ENCODE results near the gene GALK1.

The GALK1 gene

GRCh38 chr17:75784473-75785015 lies 19.6 kb upstream of the GALK1 start, which contains the start of gene UNK:
Gene UNK (plus strand): TSS chr17:75784806. CDS start chr17:75784881, 75 bp downstream.
- H3K4me3 ChIP-seq (ENCODE audit: control insufficient read depth, low read depth, low read length): peak within 1 kb of the TSS; percentile 49
- TF ChIP-seq, protein P1, sequence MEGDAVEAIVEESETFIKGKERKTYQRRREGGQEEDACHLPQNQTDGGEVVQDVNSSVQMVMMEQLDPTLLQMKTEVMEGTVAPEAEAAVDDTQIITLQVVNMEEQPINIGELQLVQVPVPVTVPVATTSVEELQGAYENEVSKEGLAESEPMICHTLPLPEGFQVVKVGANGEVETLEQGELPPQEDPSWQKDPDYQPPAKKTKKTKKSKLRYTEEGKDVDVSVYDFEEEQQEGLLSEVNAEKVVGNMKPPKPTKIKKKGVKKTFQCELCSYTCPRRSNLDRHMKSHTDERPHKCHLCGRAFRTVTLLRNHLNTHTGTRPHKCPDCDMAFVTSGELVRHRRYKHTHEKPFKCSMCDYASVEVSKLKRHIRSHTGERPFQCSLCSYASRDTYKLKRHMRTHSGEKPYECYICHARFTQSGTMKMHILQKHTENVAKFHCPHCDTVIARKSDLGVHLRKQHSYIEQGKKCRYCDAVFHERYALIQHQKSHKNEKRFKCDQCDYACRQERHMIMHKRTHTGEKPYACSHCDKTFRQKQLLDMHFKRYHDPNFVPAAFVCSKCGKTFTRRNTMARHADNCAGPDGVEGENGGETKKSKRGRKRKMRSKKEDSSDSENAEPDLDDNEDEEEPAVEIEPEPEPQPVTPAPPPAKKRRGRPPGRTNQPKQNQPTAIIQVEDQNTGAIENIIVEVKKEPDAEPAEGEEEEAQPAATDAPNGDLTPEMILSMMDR (IDR thresholded peaks at IDR 0.05; ENCODE audit: control insufficient read depth, insufficient read depth, low read depth, low read length, missing control alignments): no peak
- peak; percentile 99 for DNase-seq (ENCODE audit: low read depth)

DNA sequence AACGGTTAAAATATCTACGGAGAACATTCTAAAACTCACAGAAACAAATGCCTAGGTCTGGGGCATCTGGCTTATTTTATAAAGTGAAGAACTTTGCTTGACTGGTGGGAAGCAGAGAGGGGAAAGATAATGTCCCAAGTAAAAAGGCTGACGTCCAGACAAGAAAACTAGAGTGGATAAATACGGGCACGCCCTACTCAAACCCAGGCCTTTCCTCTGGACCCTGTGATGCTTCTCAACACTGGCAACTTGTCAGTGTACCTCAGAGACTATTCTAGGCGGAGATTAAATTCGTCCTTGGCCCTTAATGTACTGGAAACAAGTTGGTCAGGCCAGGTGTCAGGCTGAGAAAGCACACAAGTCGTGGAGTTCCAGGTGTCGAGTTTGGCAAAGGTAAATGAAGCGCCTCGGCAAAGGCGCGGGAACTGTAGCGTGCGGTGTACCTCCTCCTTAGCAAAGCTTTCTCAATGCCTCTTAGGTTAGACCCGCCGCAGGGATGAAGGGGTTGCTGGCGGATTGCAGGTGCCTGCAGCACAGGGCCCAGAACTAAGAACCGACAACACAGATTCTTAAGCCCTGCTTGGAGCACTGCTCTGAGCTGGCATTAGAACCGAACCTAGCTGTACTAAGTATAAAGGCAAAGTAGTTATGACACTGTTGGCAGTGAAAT lies 18.9 kb upstream of the GALK1 start:
- peak overlapping the region; percentile 24 for H3K4me3 ChIP-seq (ENCODE audit: control insufficient read depth, low read depth, low read length)
- TF ChIP-seq, protein P1 (IDR thresholded peaks at IDR 0.05; ENCODE audit: control insufficient read depth, insufficient read depth, low read depth, low read length, missing control alignments): no peak
- DNase-seq (ENCODE audit: low read depth): no peak

DNA sequence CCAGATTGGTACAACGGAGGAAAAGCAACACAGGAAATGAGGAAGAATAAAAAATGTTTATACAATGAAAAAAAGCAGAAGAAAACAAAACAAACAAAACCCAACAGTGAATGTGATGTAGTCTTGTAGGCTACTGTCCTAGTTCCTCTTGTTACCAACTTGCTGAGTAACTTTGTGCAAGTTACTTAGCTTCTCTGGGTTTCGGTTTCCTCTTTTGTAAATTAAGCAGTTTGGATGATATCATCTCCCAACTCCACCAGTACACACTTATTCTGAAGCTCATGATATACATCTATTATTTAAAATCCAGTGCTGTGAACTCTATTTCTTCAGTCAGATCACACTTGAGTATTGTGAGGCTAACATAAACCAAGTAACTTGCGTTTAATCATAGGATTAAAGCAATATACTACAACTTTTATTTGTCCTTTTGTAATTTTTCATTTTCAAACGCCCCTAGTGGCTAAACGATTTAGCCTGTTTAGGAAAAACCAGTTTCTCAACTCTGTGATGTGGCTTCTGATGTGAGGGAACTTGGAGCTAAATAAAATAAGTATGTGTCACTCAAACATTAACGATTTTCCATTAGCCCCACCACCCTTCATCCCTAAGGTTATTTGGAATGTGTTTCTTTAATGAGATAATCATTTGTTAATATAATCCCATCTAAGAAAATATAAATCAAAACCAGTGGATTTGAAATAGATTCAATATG lies 18.2 kb upstream of the GALK1 start:
- peak overlapping the region; percentile 6 for H3K4me3 ChIP-seq (ENCODE audit: control insufficient read depth, low read depth, low read length)
- DNase-seq (ENCODE audit: low read depth): peak; percentile 33
- TF ChIP-seq, protein P1 (IDR thresholded peaks at IDR 0.05; ENCODE audit: control insufficient read depth, insufficient read depth, low read depth, low read length, missing control alignments): peak; percentile 66

DNA sequence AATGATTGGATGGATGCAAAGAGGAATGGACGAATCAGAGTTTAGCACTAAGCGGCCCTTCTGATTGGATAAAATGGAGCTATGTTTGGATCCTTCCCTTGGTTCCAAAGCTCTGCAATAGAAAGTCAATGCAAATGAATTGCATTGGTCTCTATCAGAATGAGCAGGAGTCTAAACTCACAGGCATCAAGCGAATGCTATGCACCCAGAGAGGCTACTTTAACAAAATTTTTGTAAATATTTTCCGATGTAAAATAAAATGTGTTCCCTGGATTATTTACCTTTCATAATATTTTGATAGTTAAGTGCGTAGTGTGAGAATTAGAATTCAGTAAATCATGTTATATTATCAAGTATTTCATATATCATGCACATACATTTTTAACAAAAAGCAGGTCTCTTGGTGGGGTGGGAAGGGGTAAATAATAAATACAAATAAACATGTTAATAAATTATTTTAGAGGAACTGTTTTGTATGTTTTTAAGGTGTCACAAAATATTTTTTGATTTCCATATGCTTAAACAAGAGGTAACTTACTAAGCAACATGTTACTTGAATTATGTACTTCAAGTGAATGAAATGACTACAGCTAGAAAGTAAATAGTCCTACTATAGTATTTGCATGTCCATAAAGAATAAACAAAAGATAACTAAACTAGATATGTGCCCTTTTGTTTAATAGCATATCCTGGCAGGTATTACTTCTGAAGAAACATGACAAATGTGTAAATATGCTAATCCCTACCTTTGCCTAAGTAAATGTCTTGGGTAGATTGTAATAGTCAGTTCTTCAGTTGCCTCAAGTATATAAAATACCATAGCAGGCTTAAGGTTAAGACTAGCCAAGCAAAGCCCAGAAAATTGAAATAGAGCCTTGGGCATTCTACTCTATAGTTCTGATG lies 15.2 kb upstream of the GALK1 start:
- TF ChIP-seq, protein P1 (IDR thresholded peaks at IDR 0.05; ENCODE audit: control insufficient read depth, insufficient read depth, low read depth, low read length, missing control alignments): no peak
- no peak overlapping the region for H3K4me3 ChIP-seq (ENCODE audit: control insufficient read depth, low read depth, low read length)
- DNase-seq (ENCODE audit: low read depth): no peak

DNA sequence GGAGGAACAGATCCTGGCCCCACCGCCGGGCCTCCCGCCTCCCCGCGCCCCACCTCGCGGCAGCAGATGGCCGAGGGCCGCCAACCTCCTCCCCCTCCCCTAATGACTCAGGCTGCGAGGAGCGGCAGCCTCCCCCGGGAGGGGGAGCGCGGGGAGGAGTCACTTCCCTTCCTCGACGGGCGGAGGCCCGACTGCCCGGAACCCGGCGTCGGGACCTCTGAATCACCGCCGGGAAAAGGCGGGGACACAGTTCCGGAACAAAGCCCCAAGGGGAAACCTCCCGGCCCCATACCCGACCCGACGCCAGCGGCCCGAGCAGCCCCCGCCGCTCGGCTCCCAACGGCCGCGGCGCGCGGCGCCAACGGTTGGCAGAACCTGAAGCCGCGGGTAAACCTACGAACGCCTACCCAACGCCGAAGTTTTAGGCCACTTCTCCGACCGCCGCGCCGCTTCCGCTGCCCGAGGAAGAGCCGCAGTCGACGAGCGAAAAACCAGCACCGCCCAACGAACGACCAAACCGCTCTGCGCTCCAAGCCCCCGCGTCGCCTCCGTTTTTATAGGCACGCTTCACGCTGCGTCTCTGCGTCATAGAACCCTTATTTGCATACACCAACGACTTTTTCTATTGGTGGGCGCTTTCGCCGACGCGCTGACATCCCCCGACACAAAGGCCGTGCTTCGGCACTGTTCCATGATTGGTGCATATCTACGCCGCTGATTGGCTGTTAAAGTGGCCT lies 14.4 kb upstream of the GALK1 start:
- DNase-seq (ENCODE audit: low read depth): peak; percentile 99
- H3K4me3 ChIP-seq (ENCODE audit: control insufficient read depth, low read depth, low read length): peak overlapping the region; percentile 68
- TF ChIP-seq, protein P1 (IDR thresholded peaks at IDR 0.05; ENCODE audit: control insufficient read depth, insufficient read depth, low read depth, low read length, missing control alignments): no peak
